HAP-1 (cell line): Measurements from ENCODE around the gene PRPSAP1.

Experiments used
- DNase-seq, 2 experiments: peaks; one replicate each; pipeline ENCODE4 v3.0.0-alpha.2; 2016 to 2020; ENCODE audit warnings: low spot score in 2 of 2
- H3K27me3 ChIP-seq: fragments of 250-450 bp; sonication (Bioruptor Pico); 2 replicates; pipeline ENCODE4 v1.5.1; 2020; ENCODE audit warnings: low read depth, mild to moderate bottlenecking, moderate library complexity
- H3K36me3 ChIP-seq: fragments of 250-450 bp; sonication (Bioruptor Pico); replicated peaks from 2 replicates; pipeline ENCODE4 v1.5.1; 2020; ENCODE audit warnings: mild to moderate bottlenecking
- H3K4me1 ChIP-seq: fragments of 250-450 bp; sonication (Bioruptor Pico); 2 replicates; pipeline ENCODE4 v1.5.1; 2020; ENCODE audit warnings: mild to moderate bottlenecking
- H3K4me3 ChIP-seq: fragments of 250-450 bp; sonication (Bioruptor Pico); 2 replicates; pipeline ENCODE4 v1.5.1; 2020; ENCODE audit warnings: mild to moderate bottlenecking, moderate library complexity
- H3K9me3 ChIP-seq: fragments of 250-450 bp; sonication (Bioruptor Pico); 2 replicates; pipeline ENCODE4 v1.5.1; 2020; ENCODE audit warnings: mild to moderate bottlenecking, moderate library complexity
- in situ Hi-C: fragments of 300-500 bp; cut with MboI; formaldehyde crosslinking; loops from 3 replicates; pipeline ENCODE4 v1.14.3; 2020; ENCODE audit warnings: low sequenced_read_pairs, inconsistent platforms, mixed read lengths

PRPSAP1 gene

DNA sequence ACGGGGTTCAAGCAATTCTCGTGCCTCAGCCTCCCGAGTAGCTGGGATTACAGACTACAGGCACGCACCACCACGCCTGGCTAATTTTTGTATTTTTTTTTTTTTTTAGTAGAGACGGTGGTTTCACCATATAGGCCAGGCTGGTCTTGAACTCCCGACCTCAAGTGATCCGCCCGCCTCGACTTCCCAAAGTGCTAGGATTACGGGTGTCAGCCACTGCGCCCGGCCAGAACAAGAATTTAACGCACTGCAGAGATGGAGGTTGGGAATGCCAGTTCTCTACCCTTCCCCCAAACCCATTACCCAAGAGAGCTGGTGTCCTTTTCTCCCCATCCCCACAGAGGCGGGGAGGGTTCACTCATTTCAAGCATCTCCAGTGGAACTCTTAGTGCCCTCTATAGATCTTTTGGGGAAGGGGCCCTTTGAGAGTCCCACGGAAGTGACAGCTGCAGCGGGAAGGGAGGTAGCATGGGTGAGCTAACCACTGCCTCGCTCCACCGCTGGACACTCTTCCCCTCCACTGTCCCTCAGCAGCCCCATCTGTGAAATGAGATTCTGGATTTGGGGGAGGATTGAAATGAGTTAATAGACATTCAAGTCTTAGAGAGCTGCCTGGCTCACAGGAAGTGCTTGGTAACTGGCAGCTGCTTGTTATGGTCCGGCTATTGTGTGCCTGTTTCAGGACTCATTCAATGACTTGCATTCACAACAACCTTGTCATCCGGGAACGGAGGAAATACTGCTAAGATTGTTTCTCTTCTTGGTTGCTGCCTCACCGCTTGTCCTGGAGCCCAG lies 92.1 kb downstream of the PRPSAP1 start:
- in situ Hi-C loops, result no loop called here
- no peaks in the 10 kb centered on the region for H3K27me3 ChIP-seq
- no peak overlapping the region for H3K4me3 ChIP-seq
- H3K4me1 ChIP-seq, result peaks cover 9% of the 10 kb centered on the region
- no peaks in the 10 kb centered on the region; the same call in 1 of the 2 replicates for H3K9me3 ChIP-seq
- no peaks in the 10 kb centered on the region for H3K36me3 ChIP-seq
- no peak for DNase-seq

GRCh38 chr17:76260669-76261068 lies 93.0 kb downstream of the PRPSAP1 start:
- in situ Hi-C loops, result no loop called here

GRCh38 chr17:76260220-76260619 lies 93.5 kb downstream of the PRPSAP1 start:
- Histone ChIP-seq H3K4me3 (no peak overlapping the region), H3K9me3 (no peaks in the 10 kb centered on the region; the same call in 1 of the 2 replicates), H3K4me1 (peaks cover 6% of the 10 kb centered on the region), H3K36me3 (no peaks in the 10 kb centered on the region), H3K27me3 (no peaks in the 10 kb centered on the region)
- no peak for DNase-seq
- in situ Hi-C loops, result no loop called here

More at GRCh38 chr17:76260669-76261068, 93.0 kb downstream of the PRPSAP1 start:
- Histone ChIP-seq H3K36me3 (no peaks in the 10 kb centered on the region), H3K27me3 (no peaks in the 10 kb centered on the region), H3K9me3 (no peaks in the 10 kb centered on the region; the same call in 1 of the 2 replicates), H3K4me3 (no peak overlapping the region), H3K4me1 (peaks cover 6% of the 10 kb centered on the region)
- DNase-seq, result no peak
